ENCODE measurements around the gene DHX57.

Gene DHX57

DNA sequence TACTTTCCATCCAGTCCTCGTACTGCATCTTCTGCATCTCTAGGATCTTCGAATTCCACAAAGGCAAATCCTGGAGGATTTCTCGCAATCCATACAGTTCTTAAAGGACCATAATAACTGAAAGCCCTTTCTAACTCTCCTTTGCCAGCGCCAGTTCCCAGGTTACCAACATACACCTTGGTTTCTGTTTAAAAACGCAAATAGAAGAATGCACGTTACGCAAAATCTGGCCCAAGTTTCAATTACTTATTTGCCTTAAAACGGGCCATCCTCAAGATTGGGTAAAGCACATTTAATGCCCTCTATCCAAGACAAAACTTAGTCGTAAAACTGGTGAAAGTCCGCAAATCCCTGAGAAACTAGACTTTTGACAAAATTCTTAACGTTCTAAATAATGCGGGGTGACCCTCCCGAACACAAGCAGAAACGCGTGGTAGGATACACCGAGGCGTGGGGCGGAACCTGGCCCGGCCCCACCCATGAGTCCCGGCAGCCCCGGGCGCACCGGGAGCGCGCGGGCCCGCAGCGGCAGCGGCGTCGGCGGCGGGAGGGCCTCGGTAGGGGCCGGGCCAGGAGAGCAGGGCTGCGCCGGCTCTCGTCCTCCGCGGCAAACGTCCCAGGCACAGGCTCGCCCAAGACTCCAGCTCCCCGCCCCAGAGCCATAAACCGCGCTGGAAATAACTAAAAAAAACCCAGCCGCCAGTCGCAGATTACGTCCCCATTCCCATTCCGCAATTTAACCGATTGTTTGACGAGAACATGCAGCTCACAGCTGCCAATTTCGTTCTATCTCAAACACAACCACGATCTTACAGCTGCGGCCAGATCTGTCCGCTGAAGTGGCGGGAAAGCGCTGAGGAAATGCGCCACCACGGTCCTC, 125.5 kb downstream of the DHX57 start:
- DNase-seq = peak; percentile 30

DNA sequence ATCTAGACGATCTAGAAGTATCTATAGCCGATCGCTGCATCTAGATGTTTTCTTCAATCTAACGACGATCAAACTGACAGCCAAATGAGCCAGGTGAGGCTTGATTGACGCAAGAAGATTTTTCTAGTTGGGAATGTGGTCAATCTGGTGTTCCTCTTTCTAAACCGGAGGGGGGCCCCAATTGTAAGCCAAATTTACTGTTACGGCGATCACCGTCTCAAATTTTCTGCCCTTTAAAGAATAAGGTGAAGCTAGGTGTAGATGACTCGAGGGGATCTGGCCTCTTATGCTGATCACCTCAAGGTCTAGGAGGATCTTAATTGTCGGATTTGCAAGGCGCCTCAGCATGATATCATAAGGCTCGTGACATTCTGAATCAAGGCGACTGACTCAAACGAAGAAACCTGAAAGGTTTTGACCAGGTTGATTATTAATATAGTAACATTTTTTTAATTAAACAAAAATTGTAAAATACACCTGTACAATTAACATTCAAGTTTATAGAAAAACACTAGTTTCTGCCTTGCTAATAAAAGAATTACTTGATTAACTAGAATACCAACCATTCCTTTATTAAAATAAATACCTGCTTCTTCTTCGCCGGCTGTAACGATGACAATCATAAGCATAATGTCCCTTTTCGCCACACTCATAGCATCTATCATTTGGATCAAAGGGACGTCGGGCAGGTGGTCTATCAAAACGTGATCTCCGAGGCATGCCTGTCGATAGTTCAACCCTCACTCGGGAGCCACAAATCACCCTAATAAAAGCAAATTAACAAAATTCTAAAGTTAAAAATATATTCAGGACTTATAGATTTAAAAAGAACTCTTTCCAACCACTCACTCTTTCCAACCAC, 126.6 kb downstream of the DHX57 start:
- no peak for DNase-seq

DNA sequence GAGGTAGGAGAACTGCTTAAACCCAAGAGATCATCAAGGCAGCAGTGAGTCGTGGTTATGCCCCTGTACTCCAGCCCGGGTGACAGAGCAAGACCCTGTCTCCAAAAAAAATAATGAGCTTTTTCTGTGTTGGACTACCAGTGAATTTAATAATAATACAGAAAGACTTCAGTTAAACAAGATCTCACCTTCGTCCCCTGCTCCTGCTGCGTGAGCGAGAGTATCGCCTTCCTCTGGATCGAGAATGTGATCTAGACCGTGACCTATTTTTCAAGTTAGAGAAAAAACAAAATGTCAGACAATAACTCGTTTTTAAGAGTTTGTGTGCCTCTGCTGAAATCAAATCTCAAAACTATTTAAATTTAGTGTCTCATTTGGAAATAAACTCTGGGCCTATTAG, 127.3 kb downstream of the DHX57 start:
- DNase-seq = no peak

GRCh38 chr2:38747819-38748218, 127.9 kb downstream of the DHX57 start:
- no peak for DNase-seq
